ENCODE results near the gene BAZ2B.

DNA sequence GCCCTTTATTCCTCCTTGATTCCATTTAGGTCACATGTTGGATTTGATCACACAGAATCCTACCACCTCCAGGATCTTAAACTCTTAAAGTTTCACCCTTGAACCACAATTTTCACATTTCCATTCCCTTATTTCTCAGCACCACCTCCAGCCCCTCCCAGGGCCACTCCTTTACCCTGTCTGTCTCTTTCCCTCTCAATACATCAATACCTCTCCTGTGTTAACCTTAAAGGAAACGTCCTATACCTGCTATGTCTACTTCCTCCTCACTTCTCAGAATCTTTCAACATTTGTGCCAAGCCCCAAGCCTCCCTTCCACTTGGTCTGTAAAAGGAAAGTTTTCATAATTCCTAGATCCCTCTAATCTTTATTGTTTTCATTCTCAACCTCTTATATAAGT is 158.8 kb downstream of the BAZ2B start:
- TF ChIP-seq NR1H2 (CRISPR knock-in tag; IDR thresholded peaks at IDR 0.05) (no peak), ZFP30 (CRISPR knock-in tag; IDR thresholded peaks at IDR 0.05; ENCODE audit: borderline replicate concordance) (no peak), POLR2A (conservative IDR thresholded peaks at IDR 0.05) (no peak), CHD4 (IDR thresholded peaks at IDR 0.05; ENCODE audit: insufficient read depth, insufficient replicate concordance, low read depth, low read length, poor library complexity, severe bottlenecking) (no peak), SP1 (CRISPR knock-in tag; IDR thresholded peaks at IDR 0.05) (no peak), EP300 (IDR thresholded peaks at IDR 0.05; ENCODE audit: low read length) (no peak), POLR2AphosphoS2 (IDR thresholded peaks at IDR 0.05; ENCODE audit: low read length) (no peak), TCF7L2 (IDR thresholded peaks at IDR 0.05; ENCODE audit: low read depth, low read length) (no peak)

Data from K562 (cell line).